Measurements from ENCODE around the gene LSMEM2.

Gene LSMEM2

DNA sequence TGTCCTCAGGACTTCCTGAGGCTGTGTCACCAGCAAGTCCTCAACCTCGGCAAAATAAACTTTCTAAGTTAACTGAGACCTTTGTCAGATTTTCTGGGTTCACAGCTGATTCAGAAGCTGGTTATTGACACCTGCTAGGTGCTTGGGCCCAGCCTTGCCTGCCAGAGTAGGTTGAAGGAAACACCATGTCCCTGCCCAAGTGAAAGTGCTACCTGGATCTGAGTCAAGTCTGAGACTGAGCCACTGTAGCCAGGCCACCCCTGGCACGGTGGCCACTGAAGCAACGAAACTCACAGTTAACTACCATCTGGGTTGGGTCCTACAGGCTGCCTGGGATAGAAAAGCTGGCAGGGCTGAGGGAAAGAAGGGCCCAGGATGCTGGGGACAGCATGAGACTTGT is 35.5 kb downstream of the LSMEM2 start:
- no peak for DNase-seq (ENCODE audit: low read depth)
- no peak overlapping the region for H3K4me3 ChIP-seq (ENCODE audit: low read depth, low read length)
- TF ChIP-seq, protein P1, sequence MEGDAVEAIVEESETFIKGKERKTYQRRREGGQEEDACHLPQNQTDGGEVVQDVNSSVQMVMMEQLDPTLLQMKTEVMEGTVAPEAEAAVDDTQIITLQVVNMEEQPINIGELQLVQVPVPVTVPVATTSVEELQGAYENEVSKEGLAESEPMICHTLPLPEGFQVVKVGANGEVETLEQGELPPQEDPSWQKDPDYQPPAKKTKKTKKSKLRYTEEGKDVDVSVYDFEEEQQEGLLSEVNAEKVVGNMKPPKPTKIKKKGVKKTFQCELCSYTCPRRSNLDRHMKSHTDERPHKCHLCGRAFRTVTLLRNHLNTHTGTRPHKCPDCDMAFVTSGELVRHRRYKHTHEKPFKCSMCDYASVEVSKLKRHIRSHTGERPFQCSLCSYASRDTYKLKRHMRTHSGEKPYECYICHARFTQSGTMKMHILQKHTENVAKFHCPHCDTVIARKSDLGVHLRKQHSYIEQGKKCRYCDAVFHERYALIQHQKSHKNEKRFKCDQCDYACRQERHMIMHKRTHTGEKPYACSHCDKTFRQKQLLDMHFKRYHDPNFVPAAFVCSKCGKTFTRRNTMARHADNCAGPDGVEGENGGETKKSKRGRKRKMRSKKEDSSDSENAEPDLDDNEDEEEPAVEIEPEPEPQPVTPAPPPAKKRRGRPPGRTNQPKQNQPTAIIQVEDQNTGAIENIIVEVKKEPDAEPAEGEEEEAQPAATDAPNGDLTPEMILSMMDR (IDR thresholded peaks at IDR 0.05; ENCODE audit: low read depth, low read length, missing control alignments) = no peak

DNA sequence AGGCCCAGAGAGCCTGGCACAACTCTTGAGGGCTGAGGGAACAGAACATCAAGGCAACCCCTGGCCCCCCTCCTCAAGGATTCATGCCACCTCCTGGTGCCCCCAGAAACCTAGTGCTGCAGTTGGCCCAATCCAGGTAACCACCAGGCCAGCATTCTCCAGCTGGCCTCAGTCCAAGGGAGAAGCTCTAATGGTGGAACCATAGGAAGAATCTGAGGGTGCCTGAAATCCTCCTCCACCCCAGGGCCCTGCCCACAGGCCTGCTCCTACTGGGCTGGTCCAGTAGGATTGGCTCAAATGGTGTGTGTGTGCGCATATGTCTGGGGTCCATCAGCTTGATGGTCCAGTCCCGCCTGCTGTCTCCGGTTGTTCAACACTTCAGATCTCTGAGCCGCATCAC is 35.9 kb downstream of the LSMEM2 start:
- TF ChIP-seq, protein P1 (IDR thresholded peaks at IDR 0.05; ENCODE audit: low read depth, low read length, missing control alignments) = no peak
- DNase-seq (ENCODE audit: low read depth) = no peak
- H3K4me3 ChIP-seq (ENCODE audit: low read depth, low read length) = no peak overlapping the region

DNA sequence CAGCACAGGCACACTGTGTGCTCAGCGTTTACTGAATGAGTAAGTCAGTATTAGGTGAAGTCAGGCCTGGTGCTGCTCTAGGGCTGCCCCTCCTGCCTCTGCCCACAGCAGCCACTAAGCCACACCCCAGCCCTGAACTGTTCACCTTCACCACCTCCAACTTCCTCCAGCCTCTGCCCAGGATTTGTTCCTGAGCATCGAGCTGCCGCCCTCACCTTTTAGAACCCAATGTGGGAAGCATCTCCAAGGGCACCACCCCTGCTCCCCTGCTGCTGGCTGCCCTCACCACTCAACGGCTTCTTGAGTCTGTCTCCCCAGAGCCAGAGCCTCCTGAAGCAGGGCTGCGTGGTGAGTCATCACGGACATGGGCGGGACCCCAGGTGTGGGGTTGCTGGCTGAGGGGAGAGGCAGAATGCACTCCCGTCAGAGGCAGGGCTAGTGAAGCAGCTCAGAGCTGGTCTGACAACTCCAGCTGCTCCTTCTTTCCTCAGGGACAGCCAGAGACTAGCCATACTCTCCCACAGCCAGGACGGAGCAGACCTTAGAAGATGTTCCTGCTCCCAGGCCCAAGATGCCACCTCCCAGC is 37.9 kb downstream of the LSMEM2 start:
- DNase-seq (ENCODE audit: low read depth) = no peak
- H3K4me3 ChIP-seq (ENCODE audit: low read depth, low read length) = no peak overlapping the region
- TF ChIP-seq, protein P1 (IDR thresholded peaks at IDR 0.05; ENCODE audit: low read depth, low read length, missing control alignments) = no peak

DNA sequence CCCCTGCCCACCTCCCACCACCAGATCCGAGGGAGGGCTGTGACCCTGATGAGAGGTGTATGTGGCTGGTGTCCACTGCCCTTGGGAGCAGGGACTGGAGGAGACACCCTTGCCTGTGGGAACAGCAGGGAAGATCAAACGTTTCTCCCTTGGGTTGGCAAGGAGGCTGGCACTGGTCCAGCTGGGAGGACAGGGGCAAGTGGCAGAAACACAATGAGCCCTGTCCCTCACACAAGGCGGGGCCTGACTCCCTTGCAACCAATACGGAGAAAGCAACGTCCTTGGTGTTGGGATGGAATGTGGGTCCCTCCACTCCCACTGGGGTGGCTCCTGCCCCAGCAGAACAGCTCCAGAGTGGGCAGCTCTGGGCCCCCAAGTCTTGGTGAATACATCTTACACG is 38.4 kb downstream of the LSMEM2 start:
- H3K4me3 ChIP-seq (ENCODE audit: low read depth, low read length) = no peak overlapping the region
- TF ChIP-seq, protein P1 (IDR thresholded peaks at IDR 0.05; ENCODE audit: low read depth, low read length, missing control alignments) = no peak
- DNase-seq (ENCODE audit: low read depth) = no peak

DNA sequence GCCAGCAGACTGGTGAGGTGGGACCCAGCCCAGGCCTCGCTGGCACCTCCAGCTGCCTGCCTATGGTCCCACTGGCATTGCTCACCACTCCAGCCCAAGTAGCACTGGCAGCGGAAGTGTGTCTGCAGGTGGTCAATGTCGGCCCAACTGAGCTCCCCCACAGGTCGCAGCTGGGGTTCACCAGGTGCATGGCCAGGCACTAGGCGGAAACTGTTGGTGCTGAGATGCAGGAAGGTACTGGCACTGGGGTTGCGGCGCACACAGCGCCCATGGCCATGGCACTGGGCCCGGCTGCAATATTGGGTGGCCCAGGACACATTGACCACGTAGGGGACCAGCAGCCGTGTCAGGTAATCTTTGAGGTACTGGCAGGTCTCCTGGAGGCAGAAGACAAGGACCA is 39.3 kb downstream of the LSMEM2 start:
- no peak overlapping the region for H3K4me3 ChIP-seq (ENCODE audit: low read depth, low read length)
- DNase-seq (ENCODE audit: low read depth) = no peak
- TF ChIP-seq, protein P1 (IDR thresholded peaks at IDR 0.05; ENCODE audit: low read depth, low read length, missing control alignments) = no peak

DNA sequence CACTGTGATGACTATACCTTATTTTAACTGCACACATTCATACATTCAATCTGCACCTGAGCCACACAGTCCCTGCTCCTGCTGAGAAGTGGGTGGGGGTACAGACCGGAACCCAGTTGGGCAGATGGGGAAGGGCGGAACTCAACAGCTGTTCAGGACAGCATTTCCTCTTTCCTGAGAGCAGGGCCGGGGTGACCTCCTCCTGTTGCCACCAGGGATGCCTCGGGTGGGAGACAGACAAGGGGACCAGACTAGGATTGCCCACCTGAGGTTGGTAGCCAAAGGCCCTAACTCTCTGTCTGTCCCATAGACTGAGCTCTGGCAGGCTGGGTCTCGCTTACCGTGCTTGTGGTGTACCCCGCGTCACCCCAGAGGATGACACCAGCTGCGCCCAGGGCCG is 39.7 kb downstream of the LSMEM2 start:
- H3K4me3 ChIP-seq (ENCODE audit: low read depth, low read length) = no peak overlapping the region
- TF ChIP-seq, protein P1 (IDR thresholded peaks at IDR 0.05; ENCODE audit: low read depth, low read length, missing control alignments) = no peak
- no peak for DNase-seq (ENCODE audit: low read depth)

DNA sequence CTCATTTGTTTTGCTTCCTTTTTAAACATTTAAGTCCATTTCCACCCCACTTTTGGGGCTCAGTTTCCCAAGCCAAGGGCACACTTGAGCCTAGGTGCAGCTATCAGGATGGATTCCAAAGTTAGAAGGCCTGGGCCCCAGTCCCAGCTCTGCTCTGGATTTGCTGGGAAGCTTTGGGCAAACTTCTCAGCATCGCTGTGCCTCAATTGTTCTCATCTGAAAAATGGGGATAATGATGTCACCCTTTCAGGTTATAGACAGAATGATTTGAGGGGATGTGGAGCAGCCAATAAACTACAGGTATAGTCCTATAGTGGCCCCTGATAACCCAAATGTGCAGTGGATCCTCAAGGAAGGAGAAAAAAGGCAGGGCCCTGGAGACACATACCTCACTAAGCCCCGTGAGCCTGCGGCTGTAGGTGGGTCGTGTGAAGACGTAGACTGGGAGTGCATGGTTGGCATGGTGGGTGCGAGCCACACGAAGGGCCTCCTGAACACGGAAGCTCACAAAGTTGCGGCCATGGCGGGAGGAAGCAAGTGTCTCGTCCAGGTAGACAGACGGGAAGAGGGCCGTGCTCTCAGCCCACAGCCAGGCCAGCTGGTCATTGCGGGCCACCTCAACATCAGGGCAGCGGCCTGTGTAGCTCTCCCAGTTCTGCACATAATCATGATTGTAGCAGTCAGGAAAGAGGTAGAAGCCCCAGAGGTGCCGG is 40.5 kb downstream of the LSMEM2 start:
- no peak overlapping the region for H3K4me3 ChIP-seq (ENCODE audit: low read depth, low read length)
- DNase-seq (ENCODE audit: low read depth) = no peak

More for the DNA sequence above, 40.5 kb downstream of the LSMEM2 start:
- TF ChIP-seq, protein P1 (IDR thresholded peaks at IDR 0.05; ENCODE audit: low read depth, low read length, missing control alignments) = no peak
